ENCODE measurements around the gene GCNT4.

- TF ChIP-seq CTCF (IDR thresholded peaks at IDR 0.05) (no peak), NFIC (IDR thresholded peaks at IDR 0.05; ENCODE audit: borderline replicate concordance) (no peak), EP300 (IDR thresholded peaks at IDR 0.05; ENCODE audit: borderline replicate concordance in 1 of 2, low read depth in 1 of 2, low read length in 1 of 2) (no peak), FOSL2 (IDR thresholded peaks at IDR 0.05; ENCODE audit: borderline replicate concordance, low read depth) (no peak), MAX (IDR thresholded peaks at IDR 0.05; ENCODE audit: low read depth) (no peak), GABPA (IDR thresholded peaks at IDR 0.05; ENCODE audit: low read depth) (no peak), FOXM1 (IDR thresholded peaks at IDR 0.05; ENCODE audit: low read depth) (no peak), RAD21 (IDR thresholded peaks at IDR 0.05; ENCODE audit: low read length) (no peak), TCF12 (IDR thresholded peaks at IDR 0.05) (no peak), GATA2 (CRISPR knock-in tag; IDR thresholded peaks at IDR 0.05) (no peak), SMC3 (IDR thresholded peaks at IDR 0.05; ENCODE audit: low read depth, low read length) (no peak), POLR2AphosphoS5 (IDR thresholded peaks at IDR 0.05; ENCODE audit: low read depth, low read length) (no peak), REST (IDR thresholded peaks at IDR 0.05; ENCODE audit: low read depth, low read length) (no peak), PBX3 (IDR thresholded peaks at IDR 0.05) (no peak)
Observed at GRCh38 chr5:75062925-75063531, 10.7 kb upstream of the GCNT4 start.
